ENCODE measurements around the gene ATF5.

The ATF5 gene

DNA sequence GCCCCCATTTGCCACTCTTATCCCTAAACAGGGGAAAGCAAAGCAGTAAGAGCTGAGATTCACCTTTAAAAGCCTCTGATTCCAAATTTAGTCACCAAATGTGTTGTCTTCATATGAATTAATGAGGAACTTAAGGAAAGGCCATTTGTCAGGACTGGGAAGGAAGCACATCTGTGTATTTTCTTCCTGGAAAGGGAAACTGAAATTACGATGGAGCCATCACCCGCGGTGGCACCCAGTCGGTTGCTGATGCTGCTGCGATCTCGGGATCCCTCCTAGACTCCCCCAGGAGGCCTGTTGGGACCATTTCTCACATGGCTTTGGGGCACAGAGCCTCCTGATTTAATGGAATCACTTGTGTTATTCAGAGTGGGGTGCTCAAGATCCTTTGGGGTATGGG is 24.9 kb upstream of the ATF5 start:
- Histone ChIP-seq H2AFZ (ENCODE audit: low read depth, low read length, severe bottlenecking) (no peak overlapping the region), H3K9me3 (ENCODE audit: insufficient read depth, low read length) (no peaks in the 10 kb centered on the region), H4K20me1 (ENCODE audit: low read depth, low read length) (no peaks in the 10 kb centered on the region), H3K9me2 (replicated peaks; ENCODE audit: insufficient read depth, low read length) (no peaks in the 10 kb centered on the region), H3K9ac (ENCODE audit: low read length) (no peak overlapping the region), H3K36me3 (ENCODE audit: low read length) (no peaks in the 10 kb centered on the region), H3K4me2 (ENCODE audit: low read depth, low read length, poor library complexity, severe bottlenecking) (no peak overlapping the region), H3K79me2 (ENCODE audit: insufficient read depth, low read length) (no peaks in the 10 kb centered on the region), H3K27me3 (ENCODE audit: low read length) (no peaks in the 10 kb centered on the region), H3K27ac (ENCODE audit: low read depth, low read length) (no peak overlapping the region), H3K4me3 (ENCODE audit: insufficient read depth, low read length, poor library complexity, severe bottlenecking) (no peak overlapping the region), H3F3A (ENCODE audit: insufficient read depth) (peaks cover 11% of the 10 kb centered on the region; the same call in 1 of the 2 replicates)
- TF ChIP-seq, protein P1, sequence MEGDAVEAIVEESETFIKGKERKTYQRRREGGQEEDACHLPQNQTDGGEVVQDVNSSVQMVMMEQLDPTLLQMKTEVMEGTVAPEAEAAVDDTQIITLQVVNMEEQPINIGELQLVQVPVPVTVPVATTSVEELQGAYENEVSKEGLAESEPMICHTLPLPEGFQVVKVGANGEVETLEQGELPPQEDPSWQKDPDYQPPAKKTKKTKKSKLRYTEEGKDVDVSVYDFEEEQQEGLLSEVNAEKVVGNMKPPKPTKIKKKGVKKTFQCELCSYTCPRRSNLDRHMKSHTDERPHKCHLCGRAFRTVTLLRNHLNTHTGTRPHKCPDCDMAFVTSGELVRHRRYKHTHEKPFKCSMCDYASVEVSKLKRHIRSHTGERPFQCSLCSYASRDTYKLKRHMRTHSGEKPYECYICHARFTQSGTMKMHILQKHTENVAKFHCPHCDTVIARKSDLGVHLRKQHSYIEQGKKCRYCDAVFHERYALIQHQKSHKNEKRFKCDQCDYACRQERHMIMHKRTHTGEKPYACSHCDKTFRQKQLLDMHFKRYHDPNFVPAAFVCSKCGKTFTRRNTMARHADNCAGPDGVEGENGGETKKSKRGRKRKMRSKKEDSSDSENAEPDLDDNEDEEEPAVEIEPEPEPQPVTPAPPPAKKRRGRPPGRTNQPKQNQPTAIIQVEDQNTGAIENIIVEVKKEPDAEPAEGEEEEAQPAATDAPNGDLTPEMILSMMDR (IDR thresholded peaks at IDR 0.05; ENCODE audit: insufficient read depth, low read length, poor library complexity, severe bottlenecking), result no peak
- TF ChIP-seq EZH2phosphoT487 (conservative IDR thresholded peaks at IDR 0.05; ENCODE audit: low read length), result no peak

- Histone ChIP-seq H3K27ac (ENCODE audit: low read depth, low read length) (peak overlapping the region; percentile 46), H2AFZ (ENCODE audit: low read depth, low read length, severe bottlenecking) (no peak overlapping the region), H4K20me1 (ENCODE audit: low read depth, low read length) (no peaks in the 10 kb centered on the region), H3K9me2 (replicated peaks; ENCODE audit: insufficient read depth, low read length) (no peaks in the 10 kb centered on the region), H3K9me3 (ENCODE audit: insufficient read depth, low read length) (no peaks in the 10 kb centered on the region), H3F3A (ENCODE audit: insufficient read depth) (peaks cover 18% of the 10 kb centered on the region; the same call in 1 of the 2 replicates), H3K79me2 (ENCODE audit: insufficient read depth, low read length) (0 out of 2 replicates have a peak, but pooled peaks cover 4% of the 10 kb centered on the region), H3K4me2 (ENCODE audit: low read depth, low read length, poor library complexity, severe bottlenecking) (no peak overlapping the region), H3K4me3 (ENCODE audit: insufficient read depth, low read length, poor library complexity, severe bottlenecking) (no peak overlapping the region), H3K36me3 (ENCODE audit: low read length) (no peaks in the 10 kb centered on the region), H3K27me3 (ENCODE audit: low read length) (no peaks in the 10 kb centered on the region), H3K9ac (ENCODE audit: low read length) (no peak overlapping the region)
- no peak for TF ChIP-seq EZH2phosphoT487 (conservative IDR thresholded peaks at IDR 0.05; ENCODE audit: low read length)
- TF ChIP-seq, protein P1 (IDR thresholded peaks at IDR 0.05; ENCODE audit: insufficient read depth, low read length, poor library complexity, severe bottlenecking), result no peak
These were observed 22.0 kb upstream of the ATF5 start for GRCh38 chr19:49906879-49907564.

- no peak overlapping the region for H3K4me2 ChIP-seq (ENCODE audit: low read depth, low read length, poor library complexity, severe bottlenecking)
- no peak overlapping the region for H3K9ac ChIP-seq (ENCODE audit: low read length)
- no peaks in the 10 kb centered on the region for H3K9me3 ChIP-seq (ENCODE audit: insufficient read depth, low read length)
- H3K4me3 ChIP-seq (ENCODE audit: insufficient read depth, low read length, poor library complexity, severe bottlenecking), result no peak overlapping the region
- peaks cover 19% of the 10 kb centered on the region; the same call in 1 of the 2 replicates for H3F3A ChIP-seq (ENCODE audit: insufficient read depth)
- H3K27me3 ChIP-seq (ENCODE audit: low read length), result no peaks in the 10 kb centered on the region
- no peak overlapping the region for H2AFZ ChIP-seq (ENCODE audit: low read depth, low read length, severe bottlenecking)
- no peaks in the 10 kb centered on the region for H4K20me1 ChIP-seq (ENCODE audit: low read depth, low read length)
- H3K27ac ChIP-seq (ENCODE audit: low read depth, low read length), result peak overlapping the region; percentile 46
- TF ChIP-seq, protein P1 (IDR thresholded peaks at IDR 0.05; ENCODE audit: insufficient read depth, low read length, poor library complexity, severe bottlenecking), result no peak
- TF ChIP-seq EZH2phosphoT487 (conservative IDR thresholded peaks at IDR 0.05; ENCODE audit: low read length), result no peak
- H3K79me2 ChIP-seq (ENCODE audit: insufficient read depth, low read length), result 0 out of 2 replicates have a peak, but pooled peaks cover 4% of the 10 kb centered on the region
- no peaks in the 10 kb centered on the region for H3K36me3 ChIP-seq (ENCODE audit: low read length)
- no peaks in the 10 kb centered on the region for H3K9me2 ChIP-seq (replicated peaks; ENCODE audit: insufficient read depth, low read length)
These were observed 21.1 kb upstream of the ATF5 start for GRCh38 chr19:49907745-49908446.

Data from SU-DHL-6 (cell line).